HG03521 (cell line): ENCODE results near the gene C11orf71.
A peak's percentile ranks its signal among the peaks of the same experiment; 100 is the strongest.

ENCODE experiments used
- ATAC-seq: cut with Tn5 transposase; IDR thresholded peaks from one replicate; pipeline ENCODE4 v1.9.1; 2021; ENCODE audit warnings: mild to moderate bottlenecking, moderate library complexity; ENCODE audit not compliant: unreplicated experiment

Gene C11orf71

DNA sequence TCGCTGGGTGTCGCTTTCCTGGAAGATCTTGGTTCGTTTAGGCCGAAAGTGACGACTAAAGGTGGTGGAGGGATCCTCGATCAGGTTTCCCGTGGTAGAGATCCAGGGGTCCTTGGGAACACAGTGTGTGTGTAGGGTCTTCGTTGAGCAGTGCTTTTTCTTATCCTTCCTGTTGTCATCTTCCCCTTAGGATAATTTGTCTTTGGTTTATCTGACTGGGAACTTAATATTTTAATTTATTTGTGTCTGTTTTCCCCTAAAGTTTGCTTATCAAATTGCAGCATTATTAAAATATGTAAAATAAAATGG, 558 bp upstream of the C11orf71 start:
- ATAC-seq, result no peak

- peak; percentile 12 for ATAC-seq
Observed at GRCh38 chr11:114399490-114400215, 658 bp downstream of the C11orf71 start.

GRCh38 chr11:114398303-114398920, 1.9 kb downstream of the C11orf71 start:
- no peak for ATAC-seq

GRCh38 chr11:114397349-114397982, 2.8 kb downstream of the C11orf71 start:
- ATAC-seq, result no peak

DNA sequence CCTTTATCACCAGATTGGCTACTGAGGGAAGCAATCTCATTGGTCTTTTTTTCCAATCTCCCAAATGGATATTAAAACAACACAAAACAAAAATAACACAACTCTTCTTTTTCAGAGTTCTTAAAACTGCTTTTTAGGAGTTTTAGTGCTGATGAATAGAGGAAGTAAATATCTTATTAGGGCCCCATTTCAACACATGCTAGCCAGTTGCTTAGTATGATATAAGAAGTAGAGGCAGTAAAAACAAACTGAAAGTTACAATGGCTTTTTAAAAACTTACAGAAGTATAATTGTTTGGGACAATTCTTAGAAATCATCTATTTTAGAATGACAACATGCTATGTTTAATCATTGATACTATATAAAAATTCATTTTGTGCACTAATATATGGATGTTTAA, 3.4 kb downstream of the C11orf71 start:
- no peak for ATAC-seq

GRCh38 chr11:114395736-114396135, 4.6 kb downstream of the C11orf71 start:
- no peak for ATAC-seq

DNA sequence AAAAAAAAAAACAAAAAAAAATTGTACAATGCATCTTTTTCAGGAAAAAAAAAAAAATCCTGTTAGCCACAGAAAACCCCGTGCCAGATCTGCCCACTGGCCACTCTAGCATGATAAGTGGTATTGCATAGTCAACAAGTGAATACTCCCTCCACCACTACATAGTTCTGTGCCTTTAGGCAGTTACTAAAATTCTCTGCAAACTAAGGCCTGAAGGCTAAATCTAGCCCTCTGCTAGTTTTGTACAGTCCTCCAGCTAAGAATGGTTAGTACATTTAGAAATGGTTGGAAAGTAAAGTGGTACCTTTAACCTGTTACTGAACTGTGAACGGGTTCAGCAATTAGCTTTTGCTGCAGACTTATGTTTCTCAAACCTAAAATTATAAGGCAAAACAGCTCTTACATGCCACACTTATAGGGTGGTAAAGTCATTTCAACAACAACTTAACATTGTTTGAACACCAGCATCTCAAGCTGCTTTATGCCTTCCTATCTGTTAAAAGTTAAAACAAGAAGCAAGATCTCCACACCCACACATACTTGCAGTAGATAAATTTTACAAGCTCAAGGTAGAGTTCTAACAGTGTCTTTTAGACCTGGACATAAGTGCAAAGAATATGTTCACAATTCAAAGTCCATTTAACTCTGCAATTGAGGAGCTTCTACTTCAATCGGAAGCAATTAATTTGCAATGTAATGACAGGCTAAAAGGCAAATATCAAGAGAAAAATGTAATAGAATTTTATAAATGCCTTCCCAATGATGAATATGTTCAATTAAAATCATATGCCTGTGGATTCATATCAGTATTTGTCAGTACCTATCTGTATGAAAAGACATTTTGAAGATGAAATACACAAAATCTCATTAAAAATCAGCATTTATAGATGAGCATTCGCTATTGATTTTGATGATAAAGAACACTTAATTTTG, 7.3 kb downstream of the C11orf71 start:
- ATAC-seq, result no peak

DNA sequence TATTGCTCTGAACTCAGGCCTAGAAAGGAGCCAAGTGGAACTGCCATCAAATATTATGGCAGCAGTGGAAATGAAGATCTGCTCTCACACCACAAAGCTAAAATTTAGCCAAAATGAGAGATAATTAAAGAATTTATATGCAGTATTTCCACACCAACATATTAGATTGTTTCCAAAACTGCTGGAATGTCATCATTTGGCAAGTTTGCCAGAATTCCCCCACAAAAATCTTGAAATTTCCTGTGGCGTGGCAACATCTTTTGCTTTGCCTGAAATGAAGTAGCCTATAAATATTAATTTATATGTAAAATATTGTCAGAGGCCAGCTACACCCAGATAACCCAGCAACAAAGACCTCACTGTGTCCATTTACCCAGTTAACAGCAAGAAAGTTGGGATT, 13.8 kb downstream of the C11orf71 start:
- no peak for ATAC-seq

DNA sequence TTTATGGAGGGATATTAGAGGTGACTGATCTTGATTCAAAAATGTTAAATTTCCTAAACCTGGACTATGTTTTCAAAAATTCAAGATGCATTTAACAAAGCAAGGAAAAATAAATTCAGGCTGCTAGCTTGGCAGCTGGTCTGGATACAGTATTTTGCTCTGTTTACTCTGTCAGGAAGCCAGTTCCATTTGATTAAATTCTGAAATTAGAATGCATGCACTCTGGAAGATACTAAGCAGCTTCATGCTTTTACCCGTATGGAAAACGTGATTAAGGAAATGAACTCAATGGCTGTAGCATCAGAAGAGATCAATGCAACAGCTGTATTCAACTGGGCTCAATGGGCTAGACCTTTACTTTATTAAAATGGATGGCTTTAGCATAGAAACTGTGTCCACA, 14.2 kb downstream of the C11orf71 start:
- ATAC-seq, result no peak

- no peak for ATAC-seq
Observed at GRCh38 chr11:114384487-114384886, 15.8 kb downstream of the C11orf71 start.

- ATAC-seq, result no peak
Observed at GRCh38 chr11:114382509-114382908, 17.8 kb downstream of the C11orf71 start.

GRCh38 chr11:114379394-114380069, 20.8 kb downstream of the C11orf71 start:
- ATAC-seq, result no peak

- ATAC-seq, result no peak
Observed at GRCh38 chr11:114377612-114378267, 22.6 kb downstream of the C11orf71 start.

DNA sequence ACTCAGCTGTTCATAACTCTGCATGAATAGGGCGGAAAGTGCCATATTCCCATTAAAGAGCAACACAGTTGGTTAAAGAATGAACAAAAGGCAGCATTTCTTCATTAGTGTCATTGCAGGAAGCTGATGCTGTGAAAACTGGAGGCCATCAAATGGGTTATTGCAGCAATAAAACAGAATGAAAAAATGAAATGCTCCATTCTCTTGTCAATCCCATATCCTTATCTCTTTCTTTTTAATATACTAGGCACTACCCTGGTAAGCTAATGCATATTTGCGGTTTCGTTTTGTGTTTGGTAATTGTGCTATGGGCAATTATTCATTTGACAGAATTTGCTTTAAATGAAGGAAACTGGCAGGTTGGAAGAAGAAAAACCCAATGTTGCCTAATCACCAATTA, 25.3 kb downstream of the C11orf71 start:
- no peak for ATAC-seq

- ATAC-seq, result no peak
Observed at GRCh38 chr11:114368918-114369680, 31.2 kb downstream of the C11orf71 start.

DNA sequence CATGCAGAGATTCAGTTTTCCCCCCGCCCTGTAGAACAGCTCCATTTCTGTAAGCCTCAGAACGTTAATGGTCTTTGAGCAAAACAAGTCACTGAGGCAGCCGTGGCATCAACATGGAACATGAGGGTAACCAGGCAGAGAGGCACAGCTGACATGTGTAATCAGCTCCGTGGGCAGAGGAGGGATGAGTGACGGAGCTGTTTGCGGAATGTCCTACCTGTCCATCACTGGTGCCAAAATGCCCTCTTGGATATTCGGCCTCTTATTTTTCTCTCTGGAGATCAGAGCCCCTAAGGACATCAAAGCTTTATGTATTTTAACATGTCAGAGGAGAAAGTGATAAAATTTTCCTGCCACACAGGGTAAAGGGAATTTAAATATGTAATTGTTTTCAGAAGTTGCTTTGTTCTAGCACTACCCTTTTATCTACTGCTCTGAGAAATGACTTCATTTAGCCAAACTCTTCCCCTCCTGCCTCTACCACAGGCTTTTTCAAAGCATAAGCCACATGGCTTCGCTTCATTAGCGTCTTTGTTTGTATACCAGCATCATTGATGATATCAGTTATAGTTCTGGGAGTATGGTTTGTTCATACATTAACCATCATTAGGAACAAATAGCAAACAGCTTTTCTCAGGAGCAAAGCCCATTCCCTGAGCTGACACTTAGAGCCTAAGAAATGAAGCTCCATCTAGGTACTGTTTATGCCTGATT, 32.9 kb downstream of the C11orf71 start:
- ATAC-seq, result no peak

GRCh38 chr11:114366331-114367243, 33.7 kb downstream of the C11orf71 start:
- no peak for ATAC-seq

GRCh38 chr11:114362958-114363357, 37.4 kb downstream of the C11orf71 start:
- no peak for ATAC-seq
